GM21447 (cell line): ENCODE data around the gene ATP2C1.
"Not testable (repeated sequence)": the region's sequence is repeated elsewhere in the genome, so short reads cannot be mapped to it uniquely, and the experiment has no call there.

ENCODE experiments used
- ATAC-seq: cut with Tn5 transposase; IDR thresholded peaks from one replicate; pipeline ENCODE4 v1.9.1; 2021; ENCODE audit not compliant: unreplicated experiment

ATP2C1 gene

DNA sequence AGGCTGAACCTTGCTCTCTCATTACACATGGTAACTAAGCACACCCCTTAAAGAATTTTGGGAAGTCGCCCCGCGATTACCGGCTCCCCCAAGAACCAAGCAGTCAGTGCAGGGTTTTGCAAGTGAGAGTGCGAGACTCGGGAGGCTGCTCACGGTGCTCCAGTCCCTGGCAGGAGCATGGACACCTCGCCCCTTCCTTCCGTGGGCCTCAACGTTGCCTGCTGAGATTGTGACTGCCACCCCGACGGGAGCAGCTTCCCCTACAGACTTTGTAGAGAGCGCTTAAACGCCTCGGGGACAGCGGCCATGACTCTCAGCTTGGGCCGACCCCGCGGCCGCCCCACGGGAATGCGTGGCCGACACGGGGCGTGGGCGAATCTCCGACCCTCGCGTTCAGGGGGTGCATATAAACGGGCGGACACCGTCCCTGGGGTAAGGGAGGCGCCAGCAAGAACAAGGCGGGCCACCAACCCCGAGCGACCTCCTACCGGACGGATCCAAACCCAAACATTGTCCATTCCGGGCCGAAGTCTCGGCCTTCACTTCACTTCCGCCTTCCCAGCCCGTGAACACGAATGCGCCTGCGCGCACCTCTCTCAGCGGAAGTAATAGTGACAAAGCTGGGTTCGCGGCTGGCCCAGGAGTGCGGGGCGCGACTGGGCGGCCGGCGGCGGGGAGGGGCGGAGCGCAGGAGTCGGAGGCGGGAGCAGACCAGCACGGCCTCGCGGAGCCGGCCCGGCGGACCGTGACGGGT, at the start of gene ATP2C1:
Gene ATP2C1 (plus strand): TSS at position 709 of the 754 bp plus-strand sequence. CDS start 686 bp downstream, outside the sequence.
- peak; percentile 82 for ATAC-seq

- no peak for ATAC-seq
These were observed 49.4 kb upstream of the ATP2C1 start for GRCh38 chr3:130844462-130844861.

DNA sequence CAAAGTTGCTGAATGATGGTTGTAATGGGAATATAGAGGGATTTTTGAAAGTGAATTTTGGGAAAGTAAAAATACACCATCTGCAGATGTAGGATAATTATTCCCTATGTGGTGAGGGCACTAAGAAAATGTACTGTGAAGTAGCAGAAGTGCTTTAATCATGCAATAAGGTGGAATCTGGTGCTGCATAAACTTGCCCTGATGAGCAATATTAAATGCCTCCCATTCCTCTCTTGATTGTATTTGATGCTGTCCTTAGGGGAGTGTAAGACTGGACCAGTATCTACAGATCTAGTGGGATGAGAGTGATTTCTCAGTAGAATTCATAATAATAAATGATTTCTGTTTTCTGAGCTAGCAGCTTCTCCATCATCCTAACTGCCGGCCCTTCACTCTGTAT, 47.7 kb upstream of the ATP2C1 start:
- no peak for ATAC-seq

DNA sequence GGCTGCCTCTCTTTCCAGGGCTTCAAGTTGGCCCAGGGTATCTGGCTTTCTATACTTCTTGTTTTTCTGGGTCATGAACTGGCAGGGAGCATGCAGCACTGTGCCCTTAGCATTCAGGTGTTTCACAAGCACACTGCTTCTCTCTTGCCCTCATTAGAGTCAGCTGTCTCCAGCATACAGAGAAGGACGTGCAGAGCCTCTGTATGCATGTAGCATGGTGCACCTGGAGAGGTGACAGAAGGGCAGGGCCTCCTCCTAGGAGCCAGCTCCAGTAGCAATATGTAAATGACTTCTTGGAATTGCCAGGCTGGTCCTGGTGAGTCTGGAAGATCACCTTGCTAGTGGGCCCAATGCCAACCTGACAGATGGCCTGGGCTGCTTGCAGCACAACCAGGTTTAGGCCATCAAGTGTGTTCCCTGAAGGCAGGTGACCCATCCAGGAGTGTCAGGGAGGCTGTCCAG, 44.8 kb upstream of the ATP2C1 start:
- no peak for ATAC-seq

DNA sequence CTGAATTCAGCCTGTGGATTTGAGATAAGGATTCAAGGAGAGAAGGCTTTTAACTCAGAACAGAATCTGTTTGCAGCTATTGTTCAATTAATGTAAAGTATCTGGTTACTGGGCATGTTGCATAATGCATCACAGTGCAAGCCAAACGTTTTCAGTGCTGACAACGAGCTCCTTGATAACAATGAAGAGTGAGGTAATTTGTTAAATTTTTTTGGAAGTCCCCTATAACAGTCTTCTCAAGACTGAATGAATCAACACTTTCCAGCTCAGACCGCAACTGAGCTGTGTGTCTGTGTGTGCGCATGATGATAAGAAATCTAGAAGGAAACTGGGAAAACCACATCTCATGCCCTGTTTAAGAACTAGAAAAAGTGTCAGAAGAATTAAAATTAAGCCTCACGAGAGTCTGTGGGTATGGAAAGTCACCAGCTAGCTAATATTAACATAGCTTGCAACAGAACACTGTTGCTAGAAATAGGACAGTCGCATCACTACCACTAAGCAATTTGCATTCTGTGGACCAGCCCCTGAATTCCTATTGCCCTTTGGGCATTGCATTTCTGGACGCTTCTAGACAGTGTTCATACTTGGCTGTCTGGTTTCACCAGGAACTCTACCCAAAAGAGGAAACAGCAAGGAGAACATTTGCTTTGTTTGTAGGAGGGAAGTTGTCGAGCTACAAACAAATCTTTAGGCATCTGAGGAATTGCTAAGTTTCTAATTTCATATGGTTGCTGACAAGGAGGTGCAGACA, 43.7 kb upstream of the ATP2C1 start:
- ATAC-seq, result peak; percentile 69

- ATAC-seq, result no peak
These were observed 43.0 kb upstream of the ATP2C1 start for GRCh38 chr3:130850843-130851242.

- ATAC-seq, result no peak
These were observed 42.6 kb upstream of the ATP2C1 start for GRCh38 chr3:130851277-130851676.

GRCh38 chr3:130853581-130853980, 40.3 kb upstream of the ATP2C1 start:
- ATAC-seq, result no peak

DNA sequence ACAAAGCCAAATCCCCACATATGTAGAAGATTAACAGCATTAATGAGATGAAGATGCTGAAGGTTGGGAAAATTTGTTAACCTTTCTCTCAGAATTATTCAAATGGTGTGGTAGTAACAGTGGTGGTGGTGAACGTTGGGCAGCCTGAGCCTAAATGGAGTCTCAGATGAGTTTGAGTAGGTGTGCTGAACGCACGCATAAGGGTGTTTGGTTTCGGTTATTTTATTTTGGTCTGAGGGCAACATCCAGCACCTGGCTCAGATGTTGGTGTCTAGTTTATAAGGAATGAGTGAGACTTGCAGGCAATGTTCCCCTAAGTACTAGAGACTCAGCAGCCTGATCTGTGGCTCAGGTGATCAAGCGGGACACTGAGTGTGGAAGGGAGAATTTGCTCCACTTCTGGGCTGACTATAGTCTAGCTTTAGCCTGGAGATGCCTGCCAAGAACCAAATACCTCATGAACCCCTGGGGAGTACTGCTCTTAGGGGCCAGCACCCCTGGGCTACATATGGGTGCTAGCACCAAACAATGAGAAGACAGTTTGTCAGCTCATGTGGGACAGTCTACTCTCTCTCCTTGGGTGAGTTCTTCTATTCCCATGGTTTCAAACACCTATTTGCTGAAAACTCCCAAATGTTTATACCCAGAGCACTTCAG, 39.5 kb upstream of the ATP2C1 start:
- ATAC-seq, result peak; percentile 35

GRCh38 chr3:130857336-130858026, 36.4 kb upstream of the ATP2C1 start:
- peak; percentile 32 for ATAC-seq

- not testable (repeated sequence) for ATAC-seq
These were observed 31.8 kb upstream of the ATP2C1 start for GRCh38 chr3:130862130-130862529.

- no peak for ATAC-seq
These were observed 28.4 kb upstream of the ATP2C1 start for GRCh38 chr3:130865489-130865888.

- ATAC-seq, result no peak
These were observed 27.6 kb upstream of the ATP2C1 start for GRCh38 chr3:130866327-130866726.

GRCh38 chr3:130870423-130870822, 23.5 kb upstream of the ATP2C1 start:
- ATAC-seq, result no peak

DNA sequence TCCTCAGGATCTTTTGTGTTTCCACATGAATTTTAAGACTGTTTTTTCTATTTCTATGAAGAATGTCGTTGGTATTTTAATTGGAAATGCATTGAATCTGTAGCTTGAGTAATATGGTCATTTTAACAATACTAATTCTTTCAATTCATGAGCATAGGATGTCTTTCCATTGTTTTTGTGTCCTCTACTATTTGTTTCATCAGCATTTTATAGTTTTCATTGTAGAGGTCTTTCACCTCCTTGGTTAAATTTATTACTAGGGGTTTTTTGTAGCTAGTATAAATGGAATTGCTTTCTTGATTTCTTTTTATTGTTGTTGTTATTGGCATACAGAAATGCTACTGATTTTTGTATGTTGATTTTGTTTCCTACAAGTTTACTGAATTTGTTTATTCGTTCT, 17.3 kb upstream of the ATP2C1 start:
- ATAC-seq, result no peak

DNA sequence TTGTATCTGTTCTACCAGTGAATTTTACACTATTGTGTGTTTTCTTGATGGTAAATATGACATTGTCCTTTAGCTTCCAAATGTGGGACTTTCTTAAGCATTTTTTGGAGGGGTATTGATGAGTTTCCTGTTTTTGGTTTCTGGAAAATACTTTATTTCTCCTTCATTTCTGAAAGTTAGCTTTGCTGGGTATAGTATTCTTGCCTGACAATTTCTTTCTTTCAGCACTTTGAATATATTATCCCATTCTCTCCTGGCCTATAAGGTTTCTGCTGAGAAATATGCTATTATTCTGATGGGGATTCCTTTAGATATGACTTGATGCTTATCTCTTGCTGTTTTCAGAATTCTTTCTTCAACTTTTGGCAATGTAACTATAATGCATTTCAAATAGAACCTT, 15.4 kb upstream of the ATP2C1 start:
- no peak for ATAC-seq

DNA sequence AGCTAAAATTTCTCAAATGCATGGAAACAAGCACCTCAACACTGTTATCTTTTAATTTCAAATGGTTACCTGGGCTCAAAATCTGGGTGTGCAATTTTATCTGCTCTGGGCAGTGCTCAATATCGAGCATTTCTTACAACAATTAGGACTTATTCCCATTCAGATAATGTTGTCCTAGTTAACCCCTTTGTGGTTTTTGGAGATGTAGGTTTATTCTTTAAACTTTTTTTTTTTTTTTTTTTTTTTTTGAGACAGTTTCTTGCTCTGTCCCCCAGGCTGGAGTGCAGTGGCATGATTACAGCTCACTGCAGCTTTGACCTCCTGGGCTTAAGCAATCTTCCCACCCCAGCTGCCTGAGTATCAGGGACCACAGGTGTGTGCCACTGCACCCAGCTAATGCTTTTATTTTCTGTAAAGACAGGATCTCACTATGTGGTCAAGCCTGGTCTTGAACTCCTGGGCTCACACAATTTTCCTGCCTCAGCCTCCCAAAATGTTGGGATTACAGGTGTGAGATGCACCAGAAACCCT, 4.4 kb upstream of the ATP2C1 start:
- ATAC-seq, result no peak

DNA sequence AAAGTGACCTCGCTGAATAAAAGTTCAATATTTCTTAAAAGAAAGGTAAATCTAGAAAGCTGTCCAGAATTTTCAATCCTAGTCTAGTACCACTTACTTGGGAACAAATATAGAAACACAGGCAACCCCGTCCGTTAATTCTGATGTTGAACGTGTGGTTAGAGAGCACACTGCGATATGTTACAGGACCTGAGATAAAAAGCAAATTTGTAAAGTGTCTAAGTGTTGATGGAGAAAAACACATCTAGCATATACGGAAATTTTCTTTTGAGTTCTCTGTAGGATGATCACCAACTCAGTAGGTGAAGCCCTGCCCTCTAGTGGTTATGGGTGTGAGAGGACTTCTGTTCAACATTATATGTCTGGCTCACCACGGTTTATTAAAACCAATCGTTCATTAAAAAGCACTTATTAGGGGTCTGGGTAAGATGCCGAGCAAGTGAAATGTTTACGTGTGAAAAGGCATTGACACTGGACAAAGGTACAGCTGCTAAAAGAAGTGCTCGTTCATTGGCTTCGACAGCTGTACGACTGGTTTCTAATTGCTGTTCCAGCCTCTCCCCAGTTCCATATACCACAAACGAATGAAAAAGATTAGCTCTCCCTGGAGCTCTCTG, 1.0 kb upstream of the ATP2C1 start:
- ATAC-seq, result peak; percentile 35

GRCh38 chr3:130894130-130894985, 474 bp downstream of the ATP2C1 start:
- ATAC-seq, result peak; percentile 15

DNA sequence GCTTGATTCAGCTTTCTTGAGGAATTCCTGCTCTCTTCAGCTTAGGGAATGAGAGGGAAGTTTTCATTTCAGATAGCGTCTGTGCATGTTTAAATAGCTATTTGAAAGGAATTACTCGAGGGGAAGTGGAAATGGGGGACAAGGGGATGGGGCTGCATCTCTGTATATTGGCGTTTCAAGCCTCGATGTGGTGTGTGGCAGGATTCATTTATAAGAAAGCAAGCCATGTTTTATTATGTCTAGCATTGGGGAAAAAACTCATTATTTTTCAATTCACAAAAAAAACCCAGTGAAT, 1.0 kb downstream of the ATP2C1 start:
- no peak for ATAC-seq
